GM19238 (cell line): ENCODE measurements around the gene PRSS1.
"Not testable (repeated sequence)": the region's sequence is repeated elsewhere in the genome, so short reads cannot be mapped to it uniquely, and the experiment has no call there.

Experiments
- DNase-seq: peaks from one replicate; pipeline ENCODE4 v3.0.0; 2011; ENCODE audit warnings: low spot score; ENCODE audit not compliant: insufficient read length

The PRSS1 gene

GRCh38 chr7:142749218-142749993 is at the start of gene PRSS1:
Gene PRSS1, plus strand, starts transcription at chr7:142749472. Its CDS starts 13 bp downstream, at chr7:142749485.
- DNase-seq = no peak

- not testable (repeated sequence) for DNase-seq
Observed at GRCh38 chr7:142700935-142701334, 48.3 kb upstream of the PRSS1 start.

- no peak for DNase-seq
Observed at GRCh38 chr7:142703655-142704305, 45.5 kb upstream of the PRSS1 start.

DNA sequence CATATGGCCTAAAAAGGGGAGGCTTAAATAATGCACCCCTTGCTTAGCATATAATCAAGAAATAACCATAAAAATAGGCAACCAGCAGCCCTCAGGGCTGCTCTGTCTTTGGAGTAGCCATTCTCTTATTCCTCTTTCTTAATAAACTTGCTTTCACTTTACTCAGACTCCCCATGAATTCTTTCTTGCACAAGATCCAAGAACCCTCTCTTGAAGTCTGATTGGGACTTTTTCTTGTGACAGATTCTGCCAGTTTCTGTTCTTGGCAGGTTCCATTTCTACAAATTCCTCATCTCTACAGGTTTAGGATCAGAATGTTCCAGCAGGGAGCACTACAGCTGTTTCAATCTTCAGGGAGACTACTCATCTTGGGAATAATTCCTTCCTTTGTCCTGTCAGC is 40.5 kb upstream of the PRSS1 start:
- DNase-seq = not testable (repeated sequence)

DNA sequence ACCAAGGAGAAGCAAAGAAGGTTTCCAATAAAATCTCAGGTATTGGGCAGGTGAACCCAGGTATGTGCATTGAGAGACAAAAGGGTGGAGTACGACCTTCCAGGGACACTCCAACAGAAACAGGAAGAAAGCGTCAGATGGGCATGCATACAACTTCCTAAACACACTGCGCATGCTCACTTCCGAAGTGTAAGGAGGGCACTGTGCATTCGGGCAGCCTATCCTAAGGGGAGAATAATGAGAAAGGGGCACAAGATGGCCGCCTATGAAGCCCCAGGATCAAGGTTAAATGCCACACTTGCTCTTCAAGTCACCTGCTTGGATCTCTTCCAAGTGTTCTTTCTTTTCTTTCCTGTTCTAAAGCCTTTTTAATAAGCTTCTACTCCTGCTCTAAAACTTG is 39.4 kb upstream of the PRSS1 start:
- DNase-seq = no peak

- DNase-seq = no peak
Observed at GRCh38 chr7:142711196-142711595, 38.1 kb upstream of the PRSS1 start.

GRCh38 chr7:142711746-142712616 is 37.3 kb upstream of the PRSS1 start:
- no peak for DNase-seq

DNA sequence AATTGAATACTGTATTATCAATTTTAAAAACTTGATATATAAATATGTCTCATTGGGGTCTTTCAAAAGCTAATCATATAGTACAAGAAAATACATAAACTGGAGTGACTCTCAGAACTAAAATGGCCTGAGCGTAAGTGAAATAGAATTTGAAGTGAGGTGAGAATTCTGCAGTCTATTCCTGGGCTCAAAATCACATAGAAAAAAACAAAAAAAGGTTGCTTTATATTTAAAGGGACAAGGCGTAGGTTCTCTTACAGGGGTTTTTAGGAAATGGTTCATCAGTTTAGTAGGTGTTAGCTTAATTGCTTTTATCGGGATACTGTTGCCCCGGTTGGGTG is 36.7 kb upstream of the PRSS1 start:
- no peak for DNase-seq

DNA sequence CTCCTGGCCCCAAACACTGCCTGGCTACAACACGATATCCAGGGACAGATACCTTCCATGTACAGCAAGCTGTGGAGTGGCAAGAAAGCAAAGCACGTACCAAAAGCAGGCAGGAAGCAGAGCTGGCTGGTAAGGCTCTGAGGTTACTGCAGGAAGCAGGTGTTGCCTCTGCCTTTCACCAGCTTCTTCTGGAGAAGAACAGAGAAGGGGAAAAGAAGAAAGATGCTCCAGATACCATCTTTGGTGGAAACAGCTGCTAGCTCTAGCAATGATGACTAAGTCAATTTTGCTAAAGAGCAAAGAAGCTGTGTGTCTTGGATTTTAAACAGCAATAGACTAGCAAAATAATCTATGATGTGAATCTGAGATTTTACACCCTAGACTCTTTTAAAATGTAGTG is 34.9 kb upstream of the PRSS1 start:
- DNase-seq = no peak

- DNase-seq = no peak
Observed at GRCh38 chr7:142716596-142716995, 32.7 kb upstream of the PRSS1 start.

DNA sequence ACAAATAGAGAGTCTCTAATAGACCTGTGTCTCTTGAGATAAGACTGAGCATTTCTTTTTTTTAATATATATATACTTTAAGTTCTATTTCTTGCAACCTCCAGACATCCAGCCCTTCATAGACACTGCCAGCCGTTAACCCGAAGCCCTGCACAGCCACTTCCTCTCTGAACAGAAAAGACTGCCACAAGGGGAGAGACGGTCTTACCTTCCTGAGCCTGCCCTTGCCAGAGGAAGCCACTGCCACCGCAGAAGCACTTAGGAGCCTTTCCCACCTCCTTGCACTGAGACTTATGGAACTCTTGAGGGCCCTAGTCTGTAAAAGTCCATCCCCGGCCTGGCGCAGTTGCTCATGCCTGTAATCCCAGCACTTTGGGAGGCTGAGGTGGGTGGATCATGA is 31.8 kb upstream of the PRSS1 start:
- no peak for DNase-seq

DNA sequence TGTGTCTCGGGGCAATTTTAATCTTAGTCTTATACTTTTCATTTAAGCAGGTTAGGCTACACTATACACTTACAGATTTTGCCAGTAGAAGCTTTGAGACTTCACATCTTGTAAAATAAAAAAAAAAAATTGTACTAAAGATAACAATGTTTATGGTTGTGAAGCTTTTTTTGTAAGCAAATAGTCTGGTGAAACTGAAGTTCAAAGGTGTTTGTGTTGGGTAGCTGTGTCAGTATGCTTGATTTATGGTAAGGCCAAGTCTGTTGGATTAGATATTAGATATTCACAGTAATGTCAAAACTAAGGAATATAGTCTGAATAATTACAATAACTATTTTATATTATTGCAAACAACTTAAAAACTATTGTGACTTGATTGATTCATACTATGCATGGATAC is 31.0 kb upstream of the PRSS1 start:
- no peak for DNase-seq

- DNase-seq = no peak
Observed at GRCh38 chr7:142720172-142720773, 29.0 kb upstream of the PRSS1 start.

DNA sequence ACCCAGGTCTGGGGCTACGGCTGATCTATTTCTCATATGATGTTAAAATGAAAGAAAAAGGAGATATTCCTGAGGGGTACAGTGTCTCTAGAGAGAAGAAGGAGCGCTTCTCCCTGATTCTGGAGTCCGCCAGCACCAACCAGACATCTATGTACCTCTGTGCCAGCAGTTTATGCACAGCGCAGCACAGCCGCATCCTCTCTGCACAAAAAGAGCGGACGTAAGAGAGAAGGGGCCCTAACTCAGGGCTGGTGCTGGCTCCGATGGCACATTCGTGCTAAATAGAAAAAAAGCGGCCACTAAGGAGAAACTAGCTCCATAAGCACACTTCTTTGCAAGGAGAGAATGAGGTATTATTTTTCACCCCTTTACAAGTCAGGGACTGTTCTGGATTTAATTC is 28.3 kb upstream of the PRSS1 start:
- no peak for DNase-seq

- DNase-seq = no peak
Observed at GRCh38 chr7:142722248-142722794, 27.0 kb upstream of the PRSS1 start.

- DNase-seq = no peak
Observed at GRCh38 chr7:142733271-142733670, 16.0 kb upstream of the PRSS1 start.

- no peak for DNase-seq
Observed at GRCh38 chr7:142739923-142740492, 9.3 kb upstream of the PRSS1 start.

- DNase-seq = no peak
Observed at GRCh38 chr7:142740786-142741185, 8.5 kb upstream of the PRSS1 start.

DNA sequence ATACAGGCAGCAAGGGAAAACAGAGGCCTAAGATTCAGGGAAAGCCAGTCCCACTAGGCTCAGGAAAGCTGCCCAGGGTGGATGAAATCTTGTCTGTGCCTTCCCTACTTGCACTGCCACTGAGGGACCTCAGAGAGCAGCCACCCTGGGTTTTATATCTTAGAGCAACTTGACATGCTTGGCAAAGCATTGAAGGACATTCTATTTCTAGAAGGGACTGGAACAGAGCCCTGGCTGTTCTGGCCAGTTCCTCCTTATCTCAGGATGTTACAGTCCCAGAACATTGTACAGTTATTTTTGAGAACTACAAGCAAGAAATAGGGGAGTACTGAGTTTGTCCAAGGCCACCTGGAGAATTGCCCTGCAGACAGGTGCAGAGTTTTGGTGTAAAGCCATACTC is 7.3 kb upstream of the PRSS1 start:
- not testable (repeated sequence) for DNase-seq

DNA sequence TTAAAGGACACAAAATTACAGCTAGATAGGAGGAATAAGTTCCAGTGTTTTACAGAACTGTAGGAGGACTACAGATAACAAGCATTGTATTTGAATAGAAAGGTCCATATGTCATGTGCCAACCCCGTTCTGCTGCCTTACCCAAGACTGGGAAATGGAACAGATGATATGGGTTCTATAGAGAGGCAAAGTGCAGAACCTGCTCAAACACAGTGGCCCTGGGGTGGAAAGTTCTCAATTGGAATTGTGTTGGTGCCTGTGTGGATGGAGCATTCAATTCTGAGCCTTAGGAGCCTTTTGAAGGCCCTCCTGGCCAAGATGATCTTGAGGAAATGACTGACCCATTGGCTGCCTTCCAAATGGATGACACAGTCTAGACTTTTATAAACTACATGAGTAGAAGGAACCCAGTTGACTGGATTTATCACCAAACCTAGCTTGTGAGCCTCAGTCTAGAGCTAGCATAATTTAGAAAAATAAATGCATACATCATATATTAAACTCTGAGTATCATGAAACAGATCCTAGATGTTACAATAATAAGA is 4.1 kb upstream of the PRSS1 start:
- DNase-seq = no peak

DNA sequence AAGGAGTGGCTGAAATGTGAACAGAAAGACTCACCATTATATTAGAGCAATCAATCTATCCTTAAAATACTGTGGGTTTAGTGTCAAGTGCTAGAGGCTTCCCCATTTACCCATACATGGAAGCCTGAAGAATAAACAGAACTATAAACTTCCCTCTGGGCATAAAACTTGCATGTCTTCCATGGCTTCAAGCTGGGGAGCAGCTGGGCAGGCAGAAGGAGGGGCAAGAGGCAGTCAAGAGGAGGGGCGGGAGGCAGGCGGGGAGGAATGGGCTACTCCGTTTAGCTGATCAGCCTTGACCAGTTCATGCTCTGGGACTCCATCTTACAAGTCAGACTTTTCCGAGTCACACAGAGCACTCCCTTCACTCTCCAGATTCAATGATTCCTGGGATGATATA is 3.5 kb upstream of the PRSS1 start:
- DNase-seq = no peak
